ENCODE measurements around the gene ING4.

DNA sequence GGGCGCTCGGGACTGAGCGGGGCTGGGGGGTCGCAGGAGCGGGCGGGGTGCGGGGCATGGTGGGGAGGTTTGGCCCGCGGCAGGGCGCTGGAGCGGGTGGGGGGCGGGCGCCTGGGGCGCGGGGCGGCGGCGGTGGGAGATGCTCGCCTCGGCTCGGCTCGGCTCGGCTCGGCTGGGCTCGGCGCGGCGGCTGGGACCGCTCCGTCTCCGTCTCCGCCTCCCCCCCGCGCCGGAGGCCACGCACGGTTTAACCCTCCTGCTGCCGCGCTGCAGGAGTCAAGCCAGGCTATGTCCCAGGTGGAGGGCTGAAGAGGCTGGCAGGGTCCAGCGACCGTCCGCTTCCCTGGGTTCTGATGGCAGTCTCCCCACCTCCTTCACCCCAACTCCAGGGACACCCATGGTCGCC lies 37.7 kb upstream of the ING4 start, which contains the start of gene PIANP:
- TF ChIP-seq, protein P1, sequence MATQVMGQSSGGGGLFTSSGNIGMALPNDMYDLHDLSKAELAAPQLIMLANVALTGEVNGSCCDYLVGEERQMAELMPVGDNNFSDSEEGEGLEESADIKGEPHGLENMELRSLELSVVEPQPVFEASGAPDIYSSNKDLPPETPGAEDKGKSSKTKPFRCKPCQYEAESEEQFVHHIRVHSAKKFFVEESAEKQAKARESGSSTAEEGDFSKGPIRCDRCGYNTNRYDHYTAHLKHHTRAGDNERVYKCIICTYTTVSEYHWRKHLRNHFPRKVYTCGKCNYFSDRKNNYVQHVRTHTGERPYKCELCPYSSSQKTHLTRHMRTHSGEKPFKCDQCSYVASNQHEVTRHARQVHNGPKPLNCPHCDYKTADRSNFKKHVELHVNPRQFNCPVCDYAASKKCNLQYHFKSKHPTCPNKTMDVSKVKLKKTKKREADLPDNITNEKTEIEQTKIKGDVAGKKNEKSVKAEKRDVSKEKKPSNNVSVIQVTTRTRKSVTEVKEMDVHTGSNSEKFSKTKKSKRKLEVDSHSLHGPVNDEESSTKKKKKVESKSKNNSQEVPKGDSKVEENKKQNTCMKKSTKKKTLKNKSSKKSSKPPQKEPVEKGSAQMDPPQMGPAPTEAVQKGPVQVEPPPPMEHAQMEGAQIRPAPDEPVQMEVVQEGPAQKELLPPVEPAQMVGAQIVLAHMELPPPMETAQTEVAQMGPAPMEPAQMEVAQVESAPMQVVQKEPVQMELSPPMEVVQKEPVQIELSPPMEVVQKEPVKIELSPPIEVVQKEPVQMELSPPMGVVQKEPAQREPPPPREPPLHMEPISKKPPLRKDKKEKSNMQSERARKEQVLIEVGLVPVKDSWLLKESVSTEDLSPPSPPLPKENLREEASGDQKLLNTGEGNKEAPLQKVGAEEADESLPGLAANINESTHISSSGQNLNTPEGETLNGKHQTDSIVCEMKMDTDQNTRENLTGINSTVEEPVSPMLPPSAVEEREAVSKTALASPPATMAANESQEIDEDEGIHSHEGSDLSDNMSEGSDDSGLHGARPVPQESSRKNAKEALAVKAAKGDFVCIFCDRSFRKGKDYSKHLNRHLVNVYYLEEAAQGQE (IDR thresholded peaks at IDR 0.05; ENCODE audit: insufficient replicate concordance, low read depth), result no peak
- TF ChIP-seq POLR2AphosphoS5 (IDR thresholded peaks at IDR 0.05; ENCODE audit: low read depth) (no peak), CTCF (IDR thresholded peaks at IDR 0.05; ENCODE audit: insufficient read depth, low read length) (no peak)

All from HL-60 (cell line).